Measurements from ENCODE around the gene SCYGR3. TPM values are rescaled to one million over a fixed set of nuclear protein-coding genes. Genes with fewer than 3 reads are reported as not detected.

SCYGR3 gene
- polyA plus RNA-seq, 1 donor from 2014 or later = not detected

Other genes starting within 250 kb of the SCYGR3 start
- gene TM4SF20, start 235.5 kb downstream of the SCYGR3 start, polyA plus RNA-seq = not detected
- not detected for gene SCYGR1, start 226.9 kb downstream of the SCYGR3 start, polyA plus RNA-seq
- gene AGFG1, start 142.7 kb downstream of the SCYGR3 start, polyA plus RNA-seq = 10.1 TPM
- gene SCYGR2, start 15.9 kb downstream of the SCYGR3 start, polyA plus RNA-seq = not detected
- gene SCYGR4, start 2.7 kb upstream of the SCYGR3 start, polyA plus RNA-seq = not detected
- gene SCYGR5, start 52.0 kb upstream of the SCYGR3 start, polyA plus RNA-seq = not detected
- not detected for gene SLC19A3, start 103.2 kb upstream of the SCYGR3 start, polyA plus RNA-seq
- gene SCYGR6, start 109.9 kb upstream of the SCYGR3 start, polyA plus RNA-seq = not detected
- not detected for gene SCYGR7, start 113.5 kb upstream of the SCYGR3 start, polyA plus RNA-seq
- gene SCYGR8, start 131.1 kb upstream of the SCYGR3 start, polyA plus RNA-seq = not detected
- gene CCL20, start 199.0 kb upstream of the SCYGR3 start, polyA plus RNA-seq = not detected